ENCODE data around the gene CTTNBP2. TPM values are rescaled to one million over a fixed set of nuclear protein-coding genes. Genes with fewer than 3 reads are reported as not detected.

Gene CTTNBP2
- total and polyA plus RNA-seq, 2 of the 13 experiments (the other 11 are each of a cell fraction or from before 2014, with no cell fraction given) = not detected

- TF ChIP-seq, protein P1, sequence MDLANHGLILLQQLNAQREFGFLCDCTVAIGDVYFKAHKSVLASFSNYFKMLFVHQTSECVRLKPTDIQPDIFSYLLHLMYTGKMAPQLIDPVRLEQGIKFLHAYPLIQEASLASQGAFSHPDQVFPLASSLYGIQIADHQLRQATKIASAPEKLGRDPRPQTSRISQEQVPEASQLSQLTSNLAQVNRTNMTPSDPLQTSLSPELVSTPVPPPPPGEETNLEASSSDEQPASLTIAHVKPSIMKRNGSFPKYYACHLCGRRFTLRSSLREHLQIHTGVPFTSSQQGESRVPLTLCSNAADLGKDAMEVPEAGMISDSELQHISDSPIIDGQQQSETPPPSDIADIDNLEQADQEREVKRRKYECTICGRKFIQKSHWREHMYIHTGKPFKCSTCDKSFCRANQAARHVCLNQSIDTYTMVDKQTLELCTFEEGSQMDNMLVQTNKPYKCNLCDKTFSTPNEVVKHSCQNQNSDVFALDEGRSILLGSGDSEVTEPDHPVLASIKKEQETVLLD (CRISPR knock-in tag; IDR thresholded peaks at IDR 0.05; ENCODE audit: low read depth) = no peak
- TF ChIP-seq ZNF24 (IDR thresholded peaks at IDR 0.05) (no peak), ZNF235 (CRISPR knock-in tag; IDR thresholded peaks at IDR 0.05; ENCODE audit: borderline replicate concordance) (no peak)
These were observed 61.5 kb downstream of the CTTNBP2 start (continued) for GRCh38 chr7:117811696-117812095.

DNA sequence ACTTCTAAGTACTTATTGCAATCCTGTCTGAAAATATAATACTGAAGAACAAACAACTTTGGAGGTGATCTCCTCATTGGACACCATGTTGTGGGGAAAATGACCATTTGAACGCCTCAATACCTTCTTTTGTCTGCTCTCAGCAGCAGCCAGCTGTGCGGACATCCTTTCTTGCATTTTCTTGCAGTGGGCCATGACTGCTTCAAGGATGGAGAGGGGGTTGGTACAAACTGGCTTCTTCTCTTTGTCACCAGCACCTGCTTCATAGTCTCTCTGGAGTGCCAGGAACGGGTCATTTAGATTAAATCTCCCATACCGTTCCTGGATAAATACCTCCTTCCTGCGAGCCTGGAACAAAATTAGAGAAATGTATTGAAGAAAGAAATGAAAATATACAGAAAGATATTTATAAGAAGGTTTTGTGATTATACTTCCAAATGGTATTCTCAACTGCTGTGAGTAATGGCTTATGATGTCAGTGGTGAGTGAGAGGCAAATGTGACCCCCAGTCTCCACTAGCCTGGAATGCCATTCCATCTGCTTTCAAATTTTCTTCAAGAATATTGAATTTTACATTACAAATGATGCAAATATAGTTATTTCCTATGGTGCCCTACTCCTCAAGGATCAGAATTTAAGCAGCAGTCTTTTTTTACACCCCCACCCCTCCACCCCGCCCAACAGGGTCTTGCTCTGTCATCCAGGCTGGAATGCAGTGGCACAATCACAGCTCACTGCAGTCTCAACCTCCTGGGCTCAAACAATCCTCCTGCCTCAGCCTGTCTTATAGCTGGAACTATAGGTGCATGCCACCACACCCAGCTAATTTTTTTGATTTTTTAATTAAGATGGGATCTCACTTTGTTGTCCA, 62.4 kb downstream of the CTTNBP2 start:
- BruUV-seq (replicated peaks) = no TSS peak
- FAIRE-seq (no peak), DNase-seq (ENCODE audit: low spot score) (no peak), ATAC-seq (no peak)
- Histone ChIP-seq H3K36me3 (replicated peaks in 1 of 2; ENCODE audit: control insufficient read depth in 1 of 2, insufficient read depth in 2 of 2, low read length in 2 of 2) (no peaks in the 10 kb centered on the region), H3K27me3 (ENCODE audit: control insufficient read depth in 1 of 2, insufficient read depth in 2 of 2, low read length in 2 of 2) (no peaks in the 10 kb centered on the region), H3K27ac (ENCODE audit: extremely low read length, insufficient read depth, low read length) (no peak overlapping the region), H3K4me2 (ENCODE audit: low read depth, low read length) (no peak overlapping the region), H3K9ac (ENCODE audit: insufficient read depth, low read depth, low read length) (no peak overlapping the region), H2AFZ (ENCODE audit: low read length) (no peak overlapping the region), H3K4me3 (replicated peaks in 1 of 3; ENCODE audit: insufficient read depth in 1 of 3, low read depth in 2 of 3, low read length in 3 of 3) (no peak overlapping the region), H3K79me2 (ENCODE audit: insufficient read depth, low read length) (no peaks in the 10 kb centered on the region), H4K20me1 (ENCODE audit: insufficient read depth, low read length) (no peaks in the 10 kb centered on the region), H3K4me1 (ENCODE audit: insufficient read depth, low read length) (no peaks in the 10 kb centered on the region), H3K9me3 (ENCODE audit: low read length) (no peaks in the 10 kb centered on the region)
- POLR2A ChIA-PET = no interaction called here
- intact Hi-C loops (cut with micrococcal nuclease; ENCODE audit: unreplicated experiment) (no loop called here), in situ Hi-C loops (cut with HindIII; ENCODE audit: extremely low pct_ligation_motif_present, low pct_unique_long_range_greater_than_20kb) (no loop called here)
- 26% methylated on average over 6 of the region's 6 CpGs for WGBS (ENCODE audit: low lambda C conversion rate)
- CTCF ChIA-PET (ENCODE audit: low intra/inter-chr PET ratio, low total read pairs) = no interaction called here
- TF ChIP-seq GMEB2 (CRISPR knock-in tag; IDR thresholded peaks at IDR 0.05; ENCODE audit: low read depth) = no peak
- TF ChIP-seq ZNF574 (CRISPR knock-in tag; IDR thresholded peaks at IDR 0.05) = no peak
- no peak for TF ChIP-seq MED13 (CRISPR knock-in tag; IDR thresholded peaks at IDR 0.05)
- TF ChIP-seq ZNF451 (CRISPR knock-in tag; IDR thresholded peaks at IDR 0.05) = no peak

All from HepG2 (cell line).